GM12892 (cell line): Measurements from ENCODE around the gene DAPK1.

ENCODE experiments used
- POLR2A ChIP-seq: IDR thresholded peaks from 2 replicates; pipeline ENCODE4 v1.6.1; 2011; ENCODE audit warnings: low read depth, low read length, control low read depth
- POLR2AphosphoS5 ChIP-seq: IDR thresholded peaks from 2 replicates; pipeline ENCODE4 v1.6.1; 2011; ENCODE audit warnings: low read depth, low read length, control low read depth
- TAF1 ChIP-seq: IDR thresholded peaks from 2 replicates; pipeline ENCODE4 v1.6.1; 2011; ENCODE audit warnings: low read depth, mild to moderate bottlenecking, control low read depth, low read length, borderline replicate concordance

- no peak for TF ChIP-seq POLR2A
- TF ChIP-seq POLR2AphosphoS5, result no peak
- no peak for TF ChIP-seq TAF1
These were observed 89.7 kb downstream of the DAPK1 start for GRCh38 chr9:87587356-87587745.
